ENCODE results near the gene MSRB3.
A peak's percentile ranks its signal among the peaks of the same experiment; 100 is the strongest.
"Not testable (repeated sequence)": the region's sequence is repeated elsewhere in the genome, so short reads cannot be mapped to it uniquely, and the experiment has no call there.

The MSRB3 gene

GRCh38 chr12:65278576-65279368 lies at the start of gene MSRB3:
MSRB3 (plus strand) TSS chr12:65278683; CDS start chr12:65308580, 29,897 bp downstream.
- DNase-seq: peak in 55 of 58 donors; percentile 5 to 78 (median 43)

GRCh38 chr12:65229441-65229840 lies 49.0 kb upstream of the MSRB3 start:
- DNase-seq: no peak

- DNase-seq: no peak
These were observed 45.9 kb upstream of the MSRB3 start for GRCh38 chr12:65232476-65233077.

- no peak for DNase-seq
These were observed 41.3 kb upstream of the MSRB3 start for GRCh38 chr12:65237153-65237552.

- DNase-seq: no peak
These were observed 39.9 kb upstream of the MSRB3 start for GRCh38 chr12:65238609-65239008.

DNA sequence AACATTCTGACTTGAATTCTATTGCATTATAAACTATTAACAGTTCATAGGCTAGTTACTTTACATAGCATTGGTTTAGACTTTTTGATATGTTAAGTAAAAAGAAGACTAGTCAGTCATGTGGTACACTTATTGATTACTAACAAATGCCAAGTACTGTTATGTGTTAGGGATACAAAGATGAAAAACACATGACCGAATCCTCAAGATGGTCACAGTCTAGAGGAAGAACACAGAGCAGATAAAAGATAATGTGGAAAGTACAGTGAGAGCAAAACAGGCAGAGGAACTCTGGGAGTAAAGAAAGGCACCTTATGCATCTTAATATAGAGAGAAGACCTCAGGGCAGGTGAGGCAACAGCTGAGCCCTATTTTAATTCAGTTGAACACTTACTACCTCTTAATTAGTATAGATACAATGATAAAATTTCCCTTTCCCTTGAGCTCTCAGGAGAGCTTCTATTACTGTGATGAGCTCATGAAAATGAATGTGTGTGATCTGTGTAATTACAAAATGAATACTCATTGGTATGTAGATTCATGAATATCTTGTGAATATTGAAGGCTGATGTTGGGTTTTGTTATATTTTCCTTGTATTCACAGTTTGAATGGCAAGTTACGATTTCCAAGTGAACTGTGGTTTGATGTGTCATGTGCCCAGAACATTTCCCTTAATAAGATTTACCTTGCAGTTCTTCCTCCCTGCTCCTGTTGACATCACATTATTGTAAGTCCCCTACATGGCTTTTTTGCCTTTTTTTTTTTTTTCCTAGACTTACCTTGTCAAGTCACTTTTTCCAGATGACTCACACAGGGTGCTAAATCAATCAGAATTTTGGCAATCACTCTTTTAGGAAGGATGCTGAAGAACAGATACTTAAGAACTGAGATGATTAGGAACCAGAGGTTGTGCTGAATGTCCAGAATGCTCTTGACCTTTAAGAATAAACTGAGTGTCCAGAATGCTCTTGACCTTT lies 29.5 kb upstream of the MSRB3 start:
- no peak for DNase-seq

- DNase-seq: no peak
These were observed 26.0 kb upstream of the MSRB3 start for GRCh38 chr12:65252515-65252914.

GRCh38 chr12:65257986-65258385 lies 20.5 kb upstream of the MSRB3 start:
- DNase-seq: no peak

DNA sequence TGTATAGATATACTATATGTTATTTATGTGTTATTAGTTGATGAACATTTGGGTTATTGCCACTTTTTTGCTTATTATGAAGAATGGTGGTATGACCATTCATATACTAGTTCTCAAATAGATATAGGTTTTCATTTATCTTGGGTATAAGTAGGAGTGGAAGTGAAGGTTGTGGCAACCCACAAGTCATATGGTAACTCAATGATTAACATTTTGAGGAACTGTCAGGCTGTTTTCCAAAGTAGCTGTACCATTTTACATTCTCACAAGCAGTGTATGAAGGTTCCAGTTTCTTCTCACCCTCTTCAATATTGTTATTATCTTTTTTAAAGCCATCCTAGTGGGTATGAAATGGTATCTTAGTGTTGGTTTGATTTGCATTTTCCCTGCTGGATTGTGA lies 19.0 kb upstream of the MSRB3 start:
- DNase-seq: no peak

DNA sequence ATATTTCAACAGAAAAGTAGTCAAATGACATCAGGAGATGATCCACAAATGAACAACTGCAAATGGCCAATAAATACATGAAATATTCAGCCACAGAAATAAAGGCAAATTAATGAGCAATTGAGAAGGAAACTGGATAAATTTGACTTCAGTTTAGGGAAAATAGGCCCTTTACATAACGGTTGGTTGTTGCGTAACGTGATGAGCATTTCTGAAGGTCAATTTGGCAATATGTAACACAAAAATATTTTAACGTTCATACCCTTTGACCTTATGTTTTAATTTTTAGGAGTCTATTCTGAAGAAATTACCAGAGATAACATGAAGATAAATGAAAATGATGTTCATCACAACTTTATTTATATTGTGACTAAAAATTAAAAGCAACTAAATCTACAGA lies 14.7 kb upstream of the MSRB3 start:
- DNase-seq: no peak

DNA sequence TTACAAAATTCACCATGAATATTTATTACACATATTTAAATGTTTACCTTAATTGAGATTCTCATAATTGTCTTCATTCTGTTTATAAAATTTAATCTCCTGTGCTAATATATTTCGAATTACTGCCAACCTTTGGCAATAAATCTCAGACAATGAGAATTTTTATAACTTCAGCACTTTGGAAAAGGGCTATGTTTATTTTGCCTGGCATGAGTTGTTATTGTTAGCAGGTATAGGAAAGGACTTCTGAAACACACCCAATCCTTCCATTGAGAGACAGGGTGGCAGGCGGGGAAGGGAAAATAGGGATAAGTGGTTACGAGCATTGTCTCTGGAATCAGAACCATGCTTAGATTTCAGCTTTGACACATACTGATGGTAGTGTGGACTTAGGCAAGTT lies 12.1 kb upstream of the MSRB3 start:
- DNase-seq: no peak

- no peak for DNase-seq
These were observed 8.9 kb upstream of the MSRB3 start for GRCh38 chr12:65269603-65270002.

- DNase-seq: no peak
These were observed 3.7 kb upstream of the MSRB3 start for GRCh38 chr12:65274602-65275272.

DNA sequence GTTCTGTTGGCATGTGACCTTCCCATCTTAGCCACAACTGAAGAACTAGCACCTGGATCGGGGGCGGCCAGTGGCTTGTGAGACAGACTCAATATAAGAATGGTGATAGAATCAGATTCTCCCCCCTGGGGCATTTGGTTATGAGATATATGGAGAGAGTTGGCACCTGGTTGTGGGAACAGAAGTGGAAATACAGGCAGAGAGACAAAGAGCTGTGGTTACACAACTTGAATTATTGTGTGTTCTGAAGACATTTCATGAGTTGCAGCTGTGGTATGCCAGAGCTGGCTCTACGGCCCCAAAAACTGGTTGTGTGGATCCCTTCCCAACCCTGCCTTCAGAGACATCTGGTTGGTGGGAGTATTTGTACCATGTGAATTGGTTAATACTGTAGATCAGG lies 2.9 kb upstream of the MSRB3 start:
- no peak for DNase-seq

GRCh38 chr12:65276916-65277530 lies 1.5 kb upstream of the MSRB3 start:
- DNase-seq: no peak

- peak in 4 of 58 donors; percentile 24 to 44 (median 28) for DNase-seq
These were observed 398 bp upstream of the MSRB3 start for GRCh38 chr12:65277994-65278575.

DNA sequence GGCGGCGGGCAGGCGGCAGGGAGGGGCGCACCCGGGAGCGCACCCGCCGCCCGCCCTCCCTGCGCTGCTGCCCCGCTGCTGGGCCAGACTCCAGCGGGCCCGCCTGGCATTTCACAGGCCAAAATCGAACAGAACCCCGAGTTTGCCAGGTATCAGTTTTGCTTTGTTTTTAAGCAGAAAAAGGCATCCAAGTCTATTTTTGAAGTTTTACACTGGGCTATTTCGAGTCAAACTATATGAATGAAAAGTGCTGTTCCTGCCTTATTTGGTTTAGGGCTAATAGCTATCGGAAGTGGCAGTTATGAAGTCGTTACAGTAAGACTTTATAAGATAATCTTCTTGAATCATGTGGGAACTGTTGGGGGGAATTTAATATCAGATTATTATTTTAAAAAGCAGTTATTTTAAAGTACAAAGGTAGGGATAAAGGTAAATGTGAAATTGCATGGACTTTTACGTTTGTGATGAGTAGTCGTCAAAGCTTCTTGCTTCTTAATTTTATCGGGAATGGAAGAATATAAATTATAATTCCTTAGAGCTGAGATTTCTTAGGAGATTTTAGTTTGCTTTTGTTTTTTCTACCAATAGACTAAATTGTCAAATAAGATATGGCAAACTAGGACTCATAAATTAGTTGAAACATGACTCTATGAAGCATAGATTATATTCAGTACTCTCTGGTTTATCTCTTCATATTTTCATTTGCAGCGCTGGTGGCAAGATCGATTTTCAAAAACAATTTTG lies 1.1 kb downstream of the MSRB3 start:
- peak in 4 of 58 donors; percentile 2 to 30 (median 24) for DNase-seq

DNA sequence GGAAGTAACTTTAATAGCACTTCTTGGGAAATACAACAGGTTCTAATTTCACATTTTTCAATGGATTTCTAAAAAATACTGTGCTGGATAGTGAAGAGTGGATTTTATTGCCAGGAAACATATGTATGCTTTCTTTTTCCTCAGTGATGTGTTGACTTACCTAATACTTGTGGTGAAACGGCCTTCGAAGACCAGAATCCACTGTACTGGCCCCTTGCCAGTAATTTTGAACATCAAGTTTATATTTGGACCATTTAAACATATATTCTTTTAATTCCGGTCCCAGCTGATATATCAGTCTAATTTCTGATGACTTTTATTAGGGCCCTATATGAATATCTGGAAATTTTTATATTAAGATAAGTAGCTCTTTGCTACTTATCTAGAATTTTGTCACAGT lies 1.8 kb downstream of the MSRB3 start:
- DNase-seq: no peak

- DNase-seq: no peak
These were observed 4.4 kb downstream of the MSRB3 start for GRCh38 chr12:65282840-65283239.

GRCh38 chr12:65285532-65285931 lies 7.0 kb downstream of the MSRB3 start:
- not testable (repeated sequence) for DNase-seq
